HepG2 (cell line): ENCODE results near the gene NXT1. TPM values are rescaled to one million over a fixed set of nuclear protein-coding genes. Genes with fewer than 3 reads are reported as not detected.

Source experiments
- ELF3 ChIP-seq: IDR thresholded peaks from 2 replicates; pipeline ENCODE4 v1.6.1; 2016; ENCODE audit warnings: missing genetic modification reagents, missing compliant biosample characterization
- GABPA ChIP-seq, 2 experiments: IDR thresholded peaks; 2 replicates each; pipeline ENCODE4 v1.6.1; 2011 to 2016; ENCODE audit warnings: low read depth in 2 of 2, low read length in 1 of 2, missing biosample characterization in 1 of 2, missing genetic modification characterization in 1 of 2
- ISL2 ChIP-seq: sonication (generic); formaldehyde crosslinking; IDR thresholded peaks from 2 replicates; pipeline ENCODE4 v1.5.0; 2020; ENCODE audit warnings: missing genetic modification reagents
- KLF12 ChIP-seq: sonication (generic); formaldehyde crosslinking; IDR thresholded peaks from 2 replicates; pipeline ENCODE4 v1.4.0; 2020; ENCODE audit warnings: missing genetic modification reagents, borderline replicate concordance
- MAFK ChIP-seq, 2 experiments: IDR thresholded peaks in 1 of 2; conservative IDR thresholded peaks in 1 of 2; 2 replicates each; pipeline ENCODE4 v1.6.1; 2011; ENCODE audit warnings: improper control_type of control experiment in 2 of 2, low read length in 2 of 2
- MXD4 ChIP-seq: IDR thresholded peaks from 2 replicates; pipeline ENCODE4 v1.6.1; 2016; ENCODE audit warnings: mild to moderate bottlenecking, missing biosample characterization, missing genetic modification reagents
- RARA ChIP-seq: IDR thresholded peaks from 2 replicates; pipeline ENCODE4 v1.6.1; 2016; ENCODE audit warnings: missing genetic modification reagents, missing compliant biosample characterization
- SSRP1 ChIP-seq: IDR thresholded peaks from 2 replicates; pipeline ENCODE4 v1.6.1; 2016; ENCODE audit warnings: control low read depth
- ZNF614 ChIP-seq: IDR thresholded peaks from 2 replicates; pipeline ENCODE4 v1.6.1; 2018; ENCODE audit warnings: missing biosample characterization, missing genetic modification reagents, inconsistent platforms, borderline replicate concordance
- polyA plus RNA-seq, 8 experiments: library from polyadenylated mRNA; depleted of rRNA in 3 of 8; stranded (reverse) in 7 of 8; unstranded in 1 of 8; fragments of >200 nt; fragmentation: Illumina TruSeq in 4 of 8; extraction: Trizol in 4 of 8; gene quantifications; 2 replicates each; pipeline versions ENCODE4 v1.2.1 to v1.2.3, GENCODE V29; 2011 to 2016; ENCODE audit warnings: low read depth in 4 of 8, missing spikeins in 1 of 8, mixed read lengths in 1 of 8; ENCODE audit not compliant: insufficient read depth in 1 of 8
- total RNA-seq, 5 experiments: library from RNA; depleted of rRNA; stranded (reverse); fragments of >200 nt; fragmentation: Illumina TruSeq; extraction: Trizol; gene quantifications; 2 replicates each; pipeline ENCODE4 v1.2.3, GENCODE V29; 2016; ENCODE audit warnings: low read depth in 1 of 5
- TF ChIP-seq, protein P1 (sequence below), 2 experiments: sonication (generic) in 1 of 2; formaldehyde crosslinking in 1 of 2; IDR thresholded peaks; 2 replicates each; pipeline versions ENCODE4 v1.6.1 to v1.9.0; 2014 to 2022; ENCODE audit warnings: antibody characterized with exemption in 1 of 2, borderline replicate concordance in 1 of 2, inconsistent platforms in 1 of 2, low read depth in 1 of 2, missing genetic modification reagents in 1 of 2
- TF ChIP-seq, protein P2 (sequence below): fragments of 450-650 bp; IDR thresholded peaks from 2 replicates; pipeline ENCODE4 v1.6.1; 2016
- TF ChIP-seq, protein P3 (sequence below), 2 experiments: fragments of 450-650 bp in 1 of 2; sonication (generic) in 1 of 2; formaldehyde crosslinking; IDR thresholded peaks; 2 replicates each; pipeline versions ENCODE4 v1.5.0 to v1.8.0; 2020 to 2022; ENCODE audit warnings: mild to moderate bottlenecking in 1 of 2, missing genetic modification reagents in 1 of 2
- TF ChIP-seq, protein P4 (sequence below): sonication (generic); formaldehyde crosslinking; IDR thresholded peaks from 2 replicates; pipeline ENCODE4 v1.9.0; 2021; ENCODE audit warnings: missing genetic modification reagents, borderline replicate concordance
- TF ChIP-seq, protein P5 (sequence below): sonication (generic); formaldehyde crosslinking; IDR thresholded peaks from 2 replicates; pipeline ENCODE4 v1.5.0; 2020; ENCODE audit warnings: mild to moderate bottlenecking, missing genetic modification reagents, borderline replicate concordance

The NXT1 gene
- total and polyA plus RNA-seq, 2 of the 13 experiments (the other 11 are each of a cell fraction or from before 2014, with no cell fraction given) = 35.6 to 65.9 TPM

DNA sequence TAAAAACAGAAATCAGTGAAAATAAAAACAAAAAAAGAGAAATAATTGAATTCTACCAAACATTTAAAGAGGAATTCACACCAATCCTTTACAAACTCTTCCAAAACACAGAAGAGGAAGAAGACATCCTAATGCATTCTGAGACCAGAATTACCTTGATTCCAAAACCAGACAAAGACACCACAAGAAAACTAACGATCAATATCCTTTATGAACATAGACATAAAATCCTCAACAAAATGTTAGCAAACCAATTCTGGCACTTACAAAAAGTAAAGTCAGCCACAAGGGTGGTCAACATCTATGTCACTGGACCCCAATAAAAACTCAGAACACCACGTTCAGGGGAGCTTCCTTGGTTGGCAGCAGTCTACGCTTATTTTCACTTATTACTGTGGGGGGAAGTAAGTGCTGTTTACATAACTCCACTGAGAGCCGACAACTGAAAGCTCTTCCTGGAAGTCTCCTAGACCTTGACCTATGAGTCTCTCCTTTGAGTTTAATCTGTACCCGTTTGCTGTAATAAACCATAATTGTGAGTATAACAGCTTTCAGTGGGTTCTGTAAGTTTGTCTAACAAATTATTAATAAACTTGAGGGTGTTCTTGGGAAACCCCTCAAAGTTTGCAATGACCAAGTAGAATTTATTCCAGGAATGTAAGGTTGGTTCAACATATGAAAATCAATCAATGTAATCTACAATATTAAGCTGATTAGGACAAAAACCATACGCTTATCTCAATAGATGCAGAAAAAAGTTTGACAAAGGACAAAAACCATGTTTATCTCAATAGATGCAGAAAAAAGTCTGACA, 35.9 kb downstream of the NXT1 start (continued):
- TF ChIP-seq ZNF614 (CRISPR knock-in tag) (peak; percentile 84; the same call in 1 of the 2 replicates), GABPA (IDR thresholded peaks at IDR 0.05; ENCODE audit: low read depth, low read length) (no peak), GABPA (CRISPR knock-in tag; IDR thresholded peaks at IDR 0.05; ENCODE audit: low read depth) (peak; percentile 24; the same call in 1 of the 2 replicates), ELF3 (CRISPR knock-in tag) (peak; percentile 90), MXD4 (CRISPR knock-in tag) (peak; percentile 76), RARA (CRISPR knock-in tag) (peak; percentile 94), KLF12 (no peak), ISL2 (CRISPR knock-in tag) (peak; percentile 84), SSRP1 (CRISPR knock-in tag) (no peak), MAFK (conservative IDR thresholded peaks at IDR 0.05 in 1 of 2, IDR thresholded peaks at IDR 0.05 in 1 of 2; ENCODE audit: low read length in 2 of 2) (0 out of 4 replicates have a peak, but pooled peaks of 1 of the 2 experiments have one; percentile 8)
- TF ChIP-seq, protein P1, sequence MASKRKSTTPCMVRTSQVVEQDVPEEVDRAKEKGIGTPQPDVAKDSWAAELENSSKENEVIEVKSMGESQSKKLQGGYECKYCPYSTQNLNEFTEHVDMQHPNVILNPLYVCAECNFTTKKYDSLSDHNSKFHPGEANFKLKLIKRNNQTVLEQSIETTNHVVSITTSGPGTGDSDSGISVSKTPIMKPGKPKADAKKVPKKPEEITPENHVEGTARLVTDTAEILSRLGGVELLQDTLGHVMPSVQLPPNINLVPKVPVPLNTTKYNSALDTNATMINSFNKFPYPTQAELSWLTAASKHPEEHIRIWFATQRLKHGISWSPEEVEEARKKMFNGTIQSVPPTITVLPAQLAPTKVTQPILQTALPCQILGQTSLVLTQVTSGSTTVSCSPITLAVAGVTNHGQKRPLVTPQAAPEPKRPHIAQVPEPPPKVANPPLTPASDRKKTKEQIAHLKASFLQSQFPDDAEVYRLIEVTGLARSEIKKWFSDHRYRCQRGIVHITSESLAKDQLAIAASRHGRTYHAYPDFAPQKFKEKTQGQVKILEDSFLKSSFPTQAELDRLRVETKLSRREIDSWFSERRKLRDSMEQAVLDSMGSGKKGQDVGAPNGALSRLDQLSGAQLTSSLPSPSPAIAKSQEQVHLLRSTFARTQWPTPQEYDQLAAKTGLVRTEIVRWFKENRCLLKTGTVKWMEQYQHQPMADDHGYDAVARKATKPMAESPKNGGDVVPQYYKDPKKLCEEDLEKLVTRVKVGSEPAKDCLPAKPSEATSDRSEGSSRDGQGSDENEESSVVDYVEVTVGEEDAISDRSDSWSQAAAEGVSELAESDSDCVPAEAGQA (IDR thresholded peaks at IDR 0.05; ENCODE audit: low read depth) = 0 out of 2 replicates have a peak, but pooled peaks have one; percentile 33
- TF ChIP-seq, protein P1 (CRISPR knock-in tag; IDR thresholded peaks at IDR 0.05; ENCODE audit: borderline replicate concordance) = peak; percentile 69; the same call in 1 of the 2 replicates
- TF ChIP-seq, protein P2, sequence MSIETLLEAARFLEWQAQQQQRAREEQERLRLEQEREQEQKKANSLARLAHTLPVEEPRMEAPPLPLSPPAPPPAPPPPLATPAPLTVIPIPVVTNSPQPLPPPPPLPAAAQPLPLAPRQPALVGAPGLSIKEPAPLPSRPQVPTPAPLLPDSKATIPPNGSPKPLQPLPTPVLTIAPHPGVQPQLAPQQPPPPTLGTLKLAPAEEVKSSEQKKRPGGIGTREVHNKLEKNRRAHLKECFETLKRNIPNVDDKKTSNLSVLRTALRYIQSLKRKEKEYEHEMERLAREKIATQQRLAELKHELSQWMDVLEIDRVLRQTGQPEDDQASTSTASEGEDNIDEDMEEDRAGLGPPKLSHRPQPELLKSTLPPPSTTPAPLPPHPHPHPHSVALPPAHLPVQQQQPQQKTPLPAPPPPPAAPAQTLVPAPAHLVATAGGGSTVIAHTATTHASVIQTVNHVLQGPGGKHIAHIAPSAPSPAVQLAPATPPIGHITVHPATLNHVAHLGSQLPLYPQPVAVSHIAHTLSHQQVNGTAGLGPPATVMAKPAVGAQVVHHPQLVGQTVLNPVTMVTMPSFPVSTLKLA = no peak
- TF ChIP-seq, protein P3, sequence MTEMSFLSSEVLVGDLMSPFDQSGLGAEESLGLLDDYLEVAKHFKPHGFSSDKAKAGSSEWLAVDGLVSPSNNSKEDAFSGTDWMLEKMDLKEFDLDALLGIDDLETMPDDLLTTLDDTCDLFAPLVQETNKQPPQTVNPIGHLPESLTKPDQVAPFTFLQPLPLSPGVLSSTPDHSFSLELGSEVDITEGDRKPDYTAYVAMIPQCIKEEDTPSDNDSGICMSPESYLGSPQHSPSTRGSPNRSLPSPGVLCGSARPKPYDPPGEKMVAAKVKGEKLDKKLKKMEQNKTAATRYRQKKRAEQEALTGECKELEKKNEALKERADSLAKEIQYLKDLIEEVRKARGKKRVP (CRISPR knock-in tag; IDR thresholded peaks at IDR 0.05) = peak in 1 of 2 experiments; percentile 26; a peak in 1 of 4 replicates
- TF ChIP-seq, protein P4, sequence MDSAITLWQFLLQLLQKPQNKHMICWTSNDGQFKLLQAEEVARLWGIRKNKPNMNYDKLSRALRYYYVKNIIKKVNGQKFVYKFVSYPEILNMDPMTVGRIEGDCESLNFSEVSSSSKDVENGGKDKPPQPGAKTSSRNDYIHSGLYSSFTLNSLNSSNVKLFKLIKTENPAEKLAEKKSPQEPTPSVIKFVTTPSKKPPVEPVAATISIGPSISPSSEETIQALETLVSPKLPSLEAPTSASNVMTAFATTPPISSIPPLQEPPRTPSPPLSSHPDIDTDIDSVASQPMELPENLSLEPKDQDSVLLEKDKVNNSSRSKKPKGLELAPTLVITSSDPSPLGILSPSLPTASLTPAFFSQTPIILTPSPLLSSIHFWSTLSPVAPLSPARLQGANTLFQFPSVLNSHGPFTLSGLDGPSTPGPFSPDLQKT (CRISPR knock-in tag) = no peak
- TF ChIP-seq, protein P5, sequence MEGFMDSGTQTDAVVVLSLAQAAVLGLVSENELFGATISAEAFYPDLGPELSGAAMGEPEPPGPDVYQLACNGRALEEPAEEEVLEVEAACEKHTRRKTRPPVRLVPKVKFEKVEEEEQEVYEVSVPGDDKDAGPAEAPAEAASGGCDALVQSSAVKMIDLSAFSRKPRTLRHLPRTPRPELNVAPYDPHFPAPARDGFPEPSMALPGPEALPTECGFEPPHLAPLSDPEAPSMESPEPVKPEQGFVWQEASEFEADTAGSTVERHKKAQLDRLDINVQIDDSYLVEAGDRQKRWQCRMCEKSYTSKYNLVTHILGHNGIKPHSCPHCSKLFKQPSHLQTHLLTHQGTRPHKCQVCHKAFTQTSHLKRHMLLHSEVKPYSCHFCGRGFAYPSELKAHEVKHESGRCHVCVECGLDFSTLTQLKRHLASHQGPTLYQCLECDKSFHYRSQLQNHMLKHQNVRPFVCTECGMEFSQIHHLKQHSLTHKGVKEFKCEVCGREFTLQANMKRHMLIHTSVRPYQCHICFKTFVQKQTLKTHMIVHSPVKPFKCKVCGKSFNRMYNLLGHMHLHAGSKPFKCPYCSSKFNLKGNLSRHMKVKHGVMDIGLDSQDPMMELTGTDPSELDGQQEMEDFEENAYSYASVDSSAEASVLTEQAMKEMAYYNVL = no peak
